Panc1 (cell line): ENCODE results near the gene S100B. TPM values are rescaled to one million over a fixed set of nuclear protein-coding genes. Genes with fewer than 3 reads are reported as not detected.

Experiments used
- ATAC-seq: fragments of 200-7000 bp; cut with Tn5 transposase; 2 replicates; pipeline ENCODE4 v1.9.1; 2020; ENCODE audit warnings: mild to moderate bottlenecking, moderate library complexity
- BruUV-seq: library from RNA; stranded (reverse); fragments of 400-500 nt; replicated peaks from 2 replicates; lab custom pipeline; 2021; lab: Mats Ljungman, UMichigan
- CTCF ChIA-PET: fragments of 300-600 bp; sonication (Branson Sonifier 250); formaldehyde crosslinking; loops from one replicate; lab custom pipeline; 2022; ENCODE audit warnings: antibody characterized with exemption; lab: Charles Lee
- POLR2A ChIA-PET: fragments of 300-600 bp; sonication (Branson Sonifier 250); formaldehyde crosslinking; loops from one replicate; lab custom pipeline; 2022; ENCODE audit warnings: antibody characterized with exemption; lab: Charles Lee
- DNase-seq: peaks from one replicate; pipeline ENCODE4 v3.0.0-alpha.2; 2010; ENCODE audit warnings: low read depth, low spot score
- H3K27ac ChIP-seq: 2 replicates; pipeline ENCODE4 v1.5.1; 2011; ENCODE audit warnings: mild to moderate bottlenecking, low read length, inconsistent platforms
- H3K27me3 ChIP-seq: fragments of 200-500 bp; sonication (Bioruptor generic); 2 replicates; pipeline ENCODE4 v1.6.0; 2014; ENCODE audit warnings: low read length, inconsistent platforms; ENCODE audit not compliant: control insufficient read depth, insufficient read depth
- H3K36me3 ChIP-seq: fragments of 200-500 bp; sonication (Bioruptor generic); 2 replicates; pipeline ENCODE4 v1.5.1; 2014; ENCODE audit warnings: inconsistent platforms, mild to moderate bottlenecking, low read length, moderate library complexity; ENCODE audit not compliant: control insufficient read depth, insufficient read depth
- H3K4me1 ChIP-seq: 2 replicates; pipeline ENCODE4 v1.5.1; 2011; ENCODE audit warnings: inconsistent platforms, mild to moderate bottlenecking, low read length, moderate library complexity; ENCODE audit not compliant: control insufficient read depth, insufficient read depth
- H3K4me3 ChIP-seq, 2 experiments: 2 replicates each; pipeline ENCODE4 v1.5.1; 2011 to 2012; ENCODE audit warnings: low read depth in 2 of 2, low read length in 2 of 2, mild to moderate bottlenecking in 2 of 2, inconsistent platforms in 1 of 2, moderate library complexity in 1 of 2
- H3K9me3 ChIP-seq: fragments of 200-500 bp; sonication (Bioruptor generic); 2 replicates; pipeline ENCODE4 v1.5.1; 2014; ENCODE audit warnings: low read depth, mild to moderate bottlenecking, inconsistent platforms, low read length, moderate library complexity; ENCODE audit not compliant: control insufficient read depth, insufficient read depth
- CTCF ChIP-seq: fragments of 450-650 bp; IDR thresholded peaks from 2 replicates; pipeline ENCODE4 v1.5.1; 2017; ENCODE audit warnings: mild to moderate bottlenecking
- POLR2AphosphoS5 ChIP-seq: IDR thresholded peaks from 2 replicates; pipeline ENCODE4 v1.6.1; 2012; ENCODE audit warnings: mild to moderate bottlenecking, low read depth, low read length, moderate library complexity
- REST ChIP-seq, 2 experiments: IDR thresholded peaks; 2 replicates each; pipeline ENCODE4 v1.6.1; 2011 to 2012; ENCODE audit warnings: low read depth in 2 of 2, control low read depth in 1 of 2, low read length in 1 of 2, mild to moderate bottlenecking in 1 of 2, moderate library complexity in 1 of 2; ENCODE audit not compliant: insufficient read depth in 1 of 2
- SIN3A ChIP-seq: IDR thresholded peaks from 2 replicates; pipeline ENCODE4 v1.6.1; 2012; ENCODE audit warnings: low read depth, mild to moderate bottlenecking, low read length, moderate library complexity, borderline replicate concordance; ENCODE audit not compliant: insufficient read depth
- TCF7L2 ChIP-seq: IDR thresholded peaks from 2 replicates; pipeline ENCODE4 v1.6.1; 2011; ENCODE audit warnings: mild to moderate bottlenecking, low read depth, low read length, inconsistent platforms
- in situ Hi-C: cut with HindIII; loops from 2 replicates; pipeline ENCODE4 v1.10.0; 2016; ENCODE audit warnings: low sequenced_read_pairs, low pct_unique_long_range_greater_than_20kb
- intact Hi-C: fragments of 100-400 bp; cut with micrococcal nuclease; formaldehyde crosslinking; loops from one replicate; pipeline ENCODE4 v1.10.0; 2022; ENCODE audit not compliant: unreplicated experiment
- total RNA-seq: library from RNA; stranded (reverse); gene quantifications from one replicate; pipeline ENCODE4 v1.2.1, GENCODE V29; 2021; ENCODE audit not compliant: unreplicated experiment

The S100B gene
- total RNA-seq, 1 experiment from 2014 or later, result not detected

GRCh38 chr21:46568562-46568961, 36.3 kb downstream of the S100B start:
- ChIA-PET POLR2A (interaction anchor here (0.7 kb wide), 1 partner anchor 76 kb away, joined by 8 read pairs; no protein-coding TSS in a partner anchor), CTCF (no interaction called here)
- Histone ChIP-seq H3K36me3 (no peaks in the 10 kb centered on the region), H3K27me3 (no peaks in the 10 kb centered on the region), H3K9me3 (no peaks in the 10 kb centered on the region), H3K27ac (no peak overlapping the region), H3K4me3 (no peak overlapping the region), H3K4me1 (no peaks in the 10 kb centered on the region)
- intact Hi-C loops, result no loop called here
- in situ Hi-C loops, result no loop called here
- ATAC-seq, result no peak
- BruUV-seq, result no TSS peak
- TF ChIP-seq REST (IDR thresholded peaks at IDR 0.05; ENCODE audit: insufficient read depth in 1 of 2, low read depth in 2 of 2, low read length in 1 of 2) (no peak), SIN3A (no peak), POLR2AphosphoS5 (no peak), CTCF (no peak), TCF7L2 (no peak)
- DNase-seq, result no peak

- intact Hi-C loops (no loop called here), in situ Hi-C loops (no loop called here)
- POLR2A ChIA-PET, result no interaction called here
- H3K4me1 ChIP-seq, result no peaks in the 10 kb centered on the region
- BruUV-seq, result no TSS peak
- TF ChIP-seq CTCF (no peak), REST (IDR thresholded peaks at IDR 0.05; ENCODE audit: insufficient read depth in 1 of 2, low read depth in 2 of 2, low read length in 1 of 2) (no peak), SIN3A (no peak), TCF7L2 (no peak)
- DNase-seq (no peak), ATAC-seq (no peak)
- H3K36me3 ChIP-seq, result no peaks in the 10 kb centered on the region
- H3K27me3 ChIP-seq, result no peaks in the 10 kb centered on the region
- no peak overlapping the region for H3K4me3 ChIP-seq
- H3K27ac ChIP-seq, result no peak overlapping the region
- CTCF ChIA-PET, result no interaction called here
- H3K9me3 ChIP-seq, result no peaks in the 10 kb centered on the region
Measured at GRCh38 chr21:46567348-46567747, 37.5 kb downstream of the S100B start.
